OCI-LY7 (cell line): ENCODE measurements around the gene RNF175. TPM values are rescaled to one million over a fixed set of nuclear protein-coding genes. Genes with fewer than 3 reads are reported as not detected.

Source experiments
- BruUV-seq: library from RNA; stranded (reverse); fragments of 400-500 nt; replicated peaks from 2 replicates; lab custom pipeline; 2021; lab: Mats Ljungman, UMichigan
- CTCF ChIA-PET: fragments of 300-600 bp; sonication (Branson Sonifier 250); formaldehyde crosslinking; loops from one replicate; lab custom pipeline; 2022; ENCODE audit warnings: antibody characterized with exemption; ENCODE audit not compliant: unreplicated experiment; lab: Charles Lee
- POLR2A ChIA-PET: fragments of 300-600 bp; sonication (Branson Sonifier 250); formaldehyde crosslinking; loops from one replicate; lab custom pipeline; 2022; ENCODE audit warnings: antibody characterized with exemption; lab: Charles Lee
- DNase-seq: peaks from one replicate; pipeline ENCODE4 v3.0.0-alpha.2; 2015; ENCODE audit warnings: low spot score
- H2AFZ ChIP-seq: fragments of 200-600 bp; sonication (generic), shearing (Covaris generic); 2 replicates; pipeline ENCODE4 v1.6.1; 2014; ENCODE audit warnings: mild to moderate bottlenecking, antibody characterized with exemption, low read length, moderate library complexity
- H3K27ac ChIP-seq: fragments of 200-600 bp; sonication (generic); 2 replicates; pipeline ENCODE4 v1.5.1; 2014; ENCODE audit warnings: mixed run types, low read depth, mild to moderate bottlenecking, moderate library complexity, low read length, inconsistent platforms; ENCODE audit not compliant: poor library complexity, severe bottlenecking
- H3K36me3 ChIP-seq: fragments of 200-600 bp; sonication (generic); 2 replicates; pipeline ENCODE4 v1.6.1; 2014; ENCODE audit warnings: mild to moderate bottlenecking, antibody characterized with exemption, low read length, moderate library complexity, mixed read lengths; ENCODE audit not compliant: insufficient read depth
- H3K4me1 ChIP-seq: fragments of 200-600 bp; sonication (generic); 2 replicates; pipeline ENCODE4 v1.5.1; 2014; ENCODE audit warnings: mild to moderate bottlenecking, low read length; ENCODE audit not compliant: insufficient read depth, poor library complexity, severe bottlenecking
- H3K4me2 ChIP-seq: fragments of 200-600 bp; sonication (generic); 2 replicates; pipeline ENCODE4 v1.6.1; 2014; ENCODE audit warnings: mild to moderate bottlenecking, low read length
- H3K4me3 ChIP-seq: fragments of 200-600 bp; sonication (generic); 2 replicates; pipeline ENCODE4 v1.5.1; 2014; ENCODE audit warnings: mild to moderate bottlenecking, low read depth, low read length; ENCODE audit not compliant: poor library complexity, severe bottlenecking
- H3K79me2 ChIP-seq: fragments of 200-600 bp; sonication (generic); 2 replicates; pipeline ENCODE4 v1.6.1; 2016; ENCODE audit warnings: low read depth, mild to moderate bottlenecking, low read length, moderate library complexity, mixed read lengths; ENCODE audit not compliant: insufficient read depth
- H3K9me2 ChIP-seq: fragments of 200-600 bp; sonication (generic); 2 replicates; pipeline ENCODE4 v1.6.1; 2016; ENCODE audit warnings: mild to moderate bottlenecking, low read length, mixed read lengths; ENCODE audit not compliant: insufficient read depth
- H3K9me3 ChIP-seq: fragments of 200-600 bp; sonication (generic); 2 replicates; pipeline ENCODE4 v1.6.1; 2014; ENCODE audit warnings: mild to moderate bottlenecking, mixed run types, low read length, mixed read lengths
- H4K20me1 ChIP-seq: fragments of 200-600 bp; sonication (generic); 2 replicates; pipeline ENCODE4 v1.6.1; 2014; ENCODE audit warnings: mild to moderate bottlenecking, antibody characterized with exemption, low read length, moderate library complexity, mixed read lengths; ENCODE audit not compliant: insufficient read depth
- CTCF ChIP-seq: fragments of 200-600 bp; sonication (generic); conservative IDR thresholded peaks from 2 replicates; pipeline ENCODE4 v1.5.1; 2014; ENCODE audit warnings: mild to moderate bottlenecking, antibody characterized with exemption, low read length, moderate library complexity, mixed read lengths
- EZH2phosphoT487 ChIP-seq: fragments of 200-600 bp; sonication (generic); IDR thresholded peaks from 2 replicates; pipeline ENCODE4 v1.6.1; 2018; ENCODE audit warnings: low read depth, borderline replicate concordance, mild to moderate bottlenecking, mixed run types, antibody characterized with exemption, low read length, moderate library complexity, mixed read lengths
- intact Hi-C: fragments of 100-400 bp; cut with micrococcal nuclease; formaldehyde crosslinking; loops from one replicate; pipeline ENCODE4 v1.10.0; 2022; ENCODE audit not compliant: unreplicated experiment
- total RNA-seq, 2 experiments: library from RNA; depleted of rRNA in 1 of 2; stranded (reverse); fragments of >200 nt in 1 of 2; shearing (Covaris generic) in 1 of 2; gene quantifications; 2 replicates each; pipeline ENCODE4 v1.2.3, GENCODE V29; 2014 to 2022

RNF175 gene
- total RNA-seq, 2 experiments from 2014 or later: 0.25 TPM; not detected in 1

DNA sequence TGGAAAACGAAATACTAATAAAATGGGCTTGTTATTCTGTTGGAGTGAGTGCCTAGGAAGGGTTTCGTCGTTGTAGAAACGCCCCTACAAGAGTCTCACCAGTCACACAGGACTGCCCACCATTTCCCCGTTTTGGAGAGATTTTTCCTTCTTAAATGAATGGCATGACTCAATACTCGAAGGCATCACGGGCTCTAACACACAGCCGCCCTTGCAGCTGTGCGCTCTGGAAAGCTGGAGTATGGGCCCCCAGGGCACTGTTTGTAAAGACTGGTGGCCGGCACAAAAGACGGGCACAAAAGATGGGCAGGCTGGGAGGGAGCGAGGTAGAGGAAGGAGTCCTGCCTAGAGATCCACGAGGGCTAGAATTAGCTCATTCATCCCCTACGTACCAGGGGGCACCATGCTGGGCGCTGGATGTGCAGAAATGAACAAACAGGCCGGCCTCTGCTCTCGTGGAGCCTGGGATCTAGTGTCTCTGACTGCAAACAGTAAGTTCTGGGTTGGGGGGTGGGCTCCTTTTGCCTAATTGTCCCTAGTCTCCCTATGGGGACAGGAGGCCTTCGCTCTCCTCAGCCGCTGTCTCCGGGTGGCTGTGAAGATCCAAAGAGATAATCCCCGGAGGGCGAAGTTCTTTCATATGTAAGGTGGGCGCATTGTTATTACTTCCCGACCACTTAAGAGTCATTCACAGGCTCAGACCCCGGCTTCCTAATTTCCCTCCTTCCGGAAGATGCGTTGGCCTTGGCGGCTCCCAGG lies 30.1 kb upstream of the RNF175 start:
- Histone ChIP-seq H3K9me2 (no peaks in the 10 kb centered on the region), H2AFZ (no peak overlapping the region), H3K36me3 (no peaks in the 10 kb centered on the region), H3K4me2 (no peak overlapping the region), H4K20me1 (no peaks in the 10 kb centered on the region), H3K79me2 (no peaks in the 10 kb centered on the region), H3K27ac (no peak overlapping the region), H3K9me3 (no peaks in the 10 kb centered on the region), H3K4me3 (no peak overlapping the region), H3K4me1 (no peaks in the 10 kb centered on the region)
- CTCF ChIA-PET: no interaction called here
- no peak for DNase-seq
- no TSS peak for BruUV-seq
- POLR2A ChIA-PET: no interaction called here
- intact Hi-C loops: no loop called here
- no peak for TF ChIP-seq CTCF
- no peak for TF ChIP-seq EZH2phosphoT487

DNA sequence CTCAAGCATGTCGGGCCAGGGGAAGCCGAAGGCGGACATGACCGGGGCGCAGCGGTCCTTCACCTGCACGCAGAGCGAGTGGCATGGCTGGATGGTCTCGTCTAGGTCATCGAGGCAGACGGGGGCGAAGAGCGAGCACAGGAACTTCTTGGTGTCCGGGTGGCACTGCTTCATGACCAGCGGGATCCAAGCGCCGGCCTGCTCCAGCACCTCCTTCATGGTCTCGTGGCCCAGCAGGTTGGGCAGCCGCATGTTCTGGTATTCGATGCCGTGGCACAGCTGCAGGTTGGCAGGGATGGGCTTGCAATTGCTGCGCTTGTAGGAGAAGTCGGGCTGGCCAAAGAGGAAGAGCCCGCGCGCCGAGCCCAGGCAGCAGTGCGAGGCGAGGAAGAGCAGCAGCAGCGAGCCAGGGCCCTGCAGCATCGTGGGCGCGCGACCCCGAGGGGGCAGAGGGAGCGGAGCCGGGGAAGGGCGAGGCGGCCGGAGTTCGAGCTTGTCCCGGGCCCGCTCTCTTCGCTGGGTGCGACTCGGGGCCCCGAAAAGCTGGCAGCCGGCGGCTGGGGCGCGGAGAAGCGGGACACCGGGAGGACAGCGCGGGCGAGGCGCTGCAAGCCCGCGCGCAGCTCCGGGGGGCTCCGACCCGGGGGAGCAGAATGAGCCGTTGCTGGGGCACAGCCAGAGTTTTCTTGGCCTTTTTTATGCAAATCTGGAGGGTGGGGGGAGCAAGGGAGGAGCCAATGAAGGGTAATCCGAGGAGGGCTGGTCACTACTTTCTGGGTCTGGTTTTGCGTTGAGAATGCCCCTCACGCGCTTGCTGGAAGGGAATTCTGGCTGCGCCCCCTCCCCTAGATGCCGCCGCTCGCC lies 28.8 kb upstream of the RNF175 start, which contains the start of gene SFRP2:
Gene SFRP2, minus strand, starts transcription at position 671 of the 864 bp plus-strand sequence. Its CDS starts 248 bp downstream, at position 423.
- intact Hi-C loops: no loop called here
- Histone ChIP-seq H3K9me2 (no peaks in the 10 kb centered on the region), H3K9me3 (no peaks in the 10 kb centered on the region), H3K36me3 (no peaks in the 10 kb centered on the region), H3K4me1 (no peaks in the 10 kb centered on the region), H3K4me2 (no peak within 1 kb of the TSS), H3K4me3 (no peak within 1 kb of the TSS), H3K27ac (no peak within 1 kb of the TSS), H2AFZ (no peak within 1 kb of the TSS), H3K79me2 (no peaks in the 10 kb centered on the region), H4K20me1 (no peaks in the 10 kb centered on the region)
- ChIA-PET POLR2A (interaction anchor here (1.5 kb wide), 1 partner anchor 8 kb away, joined by 5 read pairs; no protein-coding TSS in a partner anchor), CTCF (no interaction called here)
- DNase-seq: no peak
- no peak for TF ChIP-seq EZH2phosphoT487
- TF ChIP-seq CTCF: no peak
- no TSS peak for BruUV-seq
